ENCODE data around the gene GPC2.

- TF ChIP-seq CTCF (IDR thresholded peaks at IDR 0.05) = no peak
- TF ChIP-seq POLR2AphosphoS5 (IDR thresholded peaks at IDR 0.05) = no peak
Measured at GRCh38 chr7:100166970-100167911, 9.9 kb downstream of the GPC2 start.
